Left hindlimb (tissue), 1 donor: ENCODE measurements around the gene PDZD7.

Source experiments
- DNase-seq: peaks from one replicate; pipeline ENCODE4 v3.0.0-alpha.2; 2018

The PDZD7 gene

GRCh38 chr10:101016814-101017213, 14.1 kb downstream of the PDZD7 start:
- DNase-seq = no peak

- no peak for DNase-seq
Measured at GRCh38 chr10:101015582-101015973, 15.4 kb downstream of the PDZD7 start.

- no peak for DNase-seq
Measured at GRCh38 chr10:101014966-101015581, 15.9 kb downstream of the PDZD7 start.

- peak; percentile 82 for DNase-seq
Measured at GRCh38 chr10:101014230-101014884, 16.6 kb downstream of the PDZD7 start.

- DNase-seq = no peak
Measured at GRCh38 chr10:101013365-101013825, 17.5 kb downstream of the PDZD7 start.

- DNase-seq = peak; percentile 84
Measured at GRCh38 chr10:101012525-101013364, 18.2 kb downstream of the PDZD7 start.

- no peak for DNase-seq
Measured at GRCh38 chr10:101011517-101012423, 19.2 kb downstream of the PDZD7 start.

GRCh38 chr10:101010329-101010728, 20.6 kb downstream of the PDZD7 start:
- no peak for DNase-seq

- DNase-seq = no peak
Measured at GRCh38 chr10:101008823-101009423, 22.0 kb downstream of the PDZD7 start.

- no peak for DNase-seq
Measured at GRCh38 chr10:101007915-101008822, 22.8 kb downstream of the PDZD7 start.

GRCh38 chr10:101007099-101007711, 23.7 kb downstream of the PDZD7 start:
- DNase-seq = no peak

- DNase-seq = peak; percentile 72
Measured at GRCh38 chr10:101006593-101007098, 24.3 kb downstream of the PDZD7 start.

GRCh38 chr10:101005869-101006567, 24.9 kb downstream of the PDZD7 start:
- DNase-seq = no peak

- no peak for DNase-seq
Measured at GRCh38 chr10:101005361-101005760, 25.6 kb downstream of the PDZD7 start.

GRCh38 chr10:101003639-101004206, 27.2 kb downstream of the PDZD7 start:
- DNase-seq = no peak

GRCh38 chr10:101002456-101002855, 28.5 kb downstream of the PDZD7 start:
- no peak for DNase-seq

GRCh38 chr10:101001659-101002035, 29.3 kb downstream of the PDZD7 start:
- DNase-seq = no peak

GRCh38 chr10:101000915-101001658, 29.8 kb downstream of the PDZD7 start:
- DNase-seq = peak; percentile 90
